Heart left ventricle (tissue), 16 donors: ENCODE results near the gene RNF186. TPM values are rescaled to one million over a fixed set of nuclear protein-coding genes. Genes with fewer than 3 reads are reported as not detected.

Experiments used
- ATAC-seq, 4 donors: fragments of 200-7000 bp; cut with Tn5 transposase; one replicate each; pipeline ENCODE4 v1.9.1; 2020 to 2022; ENCODE audit warnings: moderate library complexity in 4 of 4, mild to moderate bottlenecking in 3 of 4, moderate number of reproducible peaks in 1 of 4
- DNase-seq, 5 donors: peaks; one replicate each; pipeline ENCODE4 v3.0.0-alpha.2; 2020
- H3K27ac ChIP-seq, 12 donors: fragments of 200-600 bp; sonication (generic) in 4 of 12; one replicate each; pipeline versions ENCODE4 v1.5.0 to v1.8.0; 2016 to 2022; ENCODE audit warnings: mild to moderate bottlenecking in 2 of 12
- H3K27me3 ChIP-seq, 9 donors: fragments of 200-600 bp; sonication (generic) in 2 of 9; one replicate each; pipeline versions ENCODE4 v1.5.1 to v1.8.0; 2016 to 2022; ENCODE audit warnings: mild to moderate bottlenecking in 3 of 9
- H3K36me3 ChIP-seq, 9 donors: fragments of 200-600 bp; sonication (generic) in 2 of 9; one replicate each; pipeline versions ENCODE4 v1.5.0 to v1.8.0; 2018 to 2022; ENCODE audit warnings: mild to moderate bottlenecking in 2 of 9
- H3K4me1 ChIP-seq, 12 donors: fragments of 200-600 bp; sonication (generic) in 4 of 12; one replicate each; pipeline versions ENCODE4 v1.5.0 to v1.8.0; 2016 to 2022; ENCODE audit warnings: mild to moderate bottlenecking in 3 of 12
- H3K4me3 ChIP-seq, 12 donors: fragments of 200-600 bp; sonication (generic) in 4 of 12; one replicate each; pipeline versions ENCODE4 v1.5.0 to v1.8.0; 2017 to 2022; ENCODE audit warnings: mild to moderate bottlenecking in 9 of 12, moderate library complexity in 4 of 12
- H3K9me3 ChIP-seq, 12 donors: fragments of 200-600 bp; sonication (generic) in 4 of 12; one replicate each; pipeline versions ENCODE4 v1.5.0 to v1.8.0; 2016 to 2022; ENCODE audit warnings: mild to moderate bottlenecking in 1 of 12
- CTCF ChIP-seq, 12 donors: fragments of 200-600 bp; sonication (generic) in 4 of 12; IDR thresholded peaks; one replicate each; pipeline versions ENCODE4 v1.5.0 to v1.8.0; 2018 to 2022; ENCODE audit warnings: antibody characterized with exemption in 12 of 12, mild to moderate bottlenecking in 5 of 12
- POLR2A ChIP-seq, 2 donors: fragments of 450-650 bp; IDR thresholded peaks; one replicate each; pipeline ENCODE4 v1.6.1; 2017; ENCODE audit warnings: antibody characterized with exemption in 2 of 2, mild to moderate bottlenecking in 2 of 2, moderate library complexity in 2 of 2
- WGBS, 4 donors: extraction: QIAGEN DNeasy Blood & Tissue Kit in 2 of 4; methylation state at CpG; one replicate each; pipeline versions ENCODE4 v1.1.5 to v1.1.7; 2013 to 2018; 5-methylcytosine and 5-hydroxymethylcytosine counted together
- intact Hi-C, 10 donors: fragments of 100-400 bp; cut with DNase I; formaldehyde crosslinking; loops; one replicate each; pipeline versions ENCODE4 v1.11.1 to v1.14.2; 2022
- polyA plus RNA-seq, 2 donors: library from polyadenylated mRNA; stranded (reverse); fragments of 200-250 nt; gene quantifications; one replicate each; pipeline ENCODE4 v1.2.3, GENCODE V29; 2013
- total RNA-seq, 9 donors: library from RNA; depleted of rRNA in 2 of 9; stranded (reverse); fragments of >200 nt in 2 of 9; fragmentation: NEBNext Ultra II Directional in 3 of 9; extraction: Animal tissue kit (Norgen Biotek cat#: 25700) in 3 of 9; gene quantifications; one replicate each; pipeline versions ENCODE4 v1.1.0 to v1.2.4, GENCODE V29; 2016 to 2023
- donor health status: ischemic (EF 13 %, LVEDD 7.1; RV severe dilation, severe dysfunction).
- donor health status: healthy with polysubstance abuse.
- donor health status: DM: no; HTN: yes; CAD: no.
- donor health status: DM: no; HTN: no; CAD: no.
- donor health status: ischemic (EF 25% LVEDD 6.9; RV normal size, moderate dysfunction).
- donor health status: ischemic (EF 25% LVEDD 5.7; RV mildly dilated, moderate dysfunction).
- donor health status: healthy.
- donor health status: DM: yes; HTN: yes; CAD: no.
- donor health status: ischemic (EF 35%, LVEDD 5.7; RV mildly dilated, moderate dysfunction).
- donor health status: nonischemic (EF 11% LVEDD 7.7; RV severe dilation, severe dysfunction).
- donor health status: DM: yes; HTN: yes; CAD: no.
- donor health status: PGD.
- donor health status: ischemic (EF 29% LVEDD 5.4; RV normal size, mild dysfunction).
- donor health status: nonischemic (EF 23%, LVEDD 6.1; RV moderate dilation, normal function).

RNF186 gene
- total and polyA plus RNA-seq, 11 donors = not detected

DNA sequence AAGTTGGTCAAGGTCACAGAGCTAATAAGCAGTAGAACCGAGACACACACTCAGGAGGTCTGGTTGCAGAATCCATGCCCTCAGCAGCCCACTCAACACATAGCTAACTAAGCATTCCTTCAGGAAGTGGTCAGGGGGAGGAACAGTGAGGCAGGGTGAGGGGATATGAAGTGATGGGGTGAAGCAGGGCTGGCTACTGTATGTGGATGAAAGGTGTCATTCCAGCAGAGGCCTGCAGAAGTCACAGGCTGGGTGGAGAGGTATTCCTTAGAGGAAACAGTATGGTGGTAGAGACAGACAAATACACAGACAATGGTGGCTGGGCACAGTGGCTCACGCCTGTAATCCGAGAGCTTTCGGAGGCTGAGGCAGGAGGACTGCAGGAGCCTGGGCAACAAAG is 29.4 kb downstream of the RNF186 start:
- Histone ChIP-seq H3K4me1 (peaks cover 0 to 3% (median 0%) of the 10 kb centered on the region in 12 donors), H3K27ac (no peak overlapping the region), H3K36me3 (peaks cover 0 to 44% (median 16%) of the 10 kb centered on the region in 9 donors), H3K27me3 (no peaks in the 10 kb centered on the region), H3K9me3 (no peaks in the 10 kb centered on the region), H3K4me3 (no peak overlapping the region)
- DNase-seq (no peak), ATAC-seq (no peak)
- intact Hi-C loops = no loop called here
- 70 to 72% (median 71%) methylated on average over 4 of the region's 4 CpGs for WGBS, 4 donors
- TF ChIP-seq CTCF (IDR thresholded peaks at IDR 0.05) (no peak), POLR2A (IDR thresholded peaks at IDR 0.05) (no peak)

DNA sequence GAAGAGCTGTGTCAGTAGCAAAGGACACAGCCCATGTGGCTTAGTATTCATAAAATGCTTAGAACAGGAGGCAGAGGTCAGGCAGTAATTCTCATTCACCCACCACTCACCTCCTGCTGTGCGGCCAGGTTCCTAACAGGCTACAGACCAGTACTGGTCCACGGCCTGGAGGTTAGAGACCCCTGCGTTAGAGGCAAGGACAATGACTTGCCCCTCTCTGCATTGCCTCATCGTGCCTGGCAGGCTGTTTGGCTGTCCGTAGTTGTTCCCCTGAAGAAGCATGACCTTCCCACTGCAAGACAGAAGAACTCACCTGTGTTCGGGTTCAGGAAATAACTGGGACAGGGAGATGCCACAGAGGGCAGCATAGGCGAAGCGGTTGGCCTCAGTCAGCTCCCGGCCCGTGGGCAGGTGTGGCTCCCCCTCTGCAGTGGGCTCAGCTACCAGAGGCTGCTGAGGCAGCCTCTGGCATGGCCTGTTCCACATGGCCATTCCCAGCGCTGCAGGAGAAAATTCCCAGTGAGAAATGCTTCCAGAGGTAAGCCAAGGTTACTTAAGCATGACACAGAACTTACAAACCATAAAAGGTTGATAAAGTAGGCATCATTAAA is 34.7 kb downstream of the RNF186 start:
- H3K36me3 ChIP-seq = peaks cover 0 to 63% (median 28%) of the 10 kb centered on the region in 9 donors
- no peak for ATAC-seq
- TF ChIP-seq CTCF (IDR thresholded peaks at IDR 0.05) = no peak
- no peak for TF ChIP-seq POLR2A (IDR thresholded peaks at IDR 0.05)
- H3K4me1 ChIP-seq = no peaks in the 10 kb centered on the region
- H3K9me3 ChIP-seq = no peaks in the 10 kb centered on the region
- no peak overlapping the region for H3K27ac ChIP-seq
- intact Hi-C loops = no loop called here
- no peak overlapping the region for H3K4me3 ChIP-seq
- no peaks in the 10 kb centered on the region for H3K27me3 ChIP-seq
- no peak for DNase-seq
- 87 to 94% (median 90%) methylated on average over 8 to 11 of the region's 11 CpGs for WGBS, 4 donors

DNA sequence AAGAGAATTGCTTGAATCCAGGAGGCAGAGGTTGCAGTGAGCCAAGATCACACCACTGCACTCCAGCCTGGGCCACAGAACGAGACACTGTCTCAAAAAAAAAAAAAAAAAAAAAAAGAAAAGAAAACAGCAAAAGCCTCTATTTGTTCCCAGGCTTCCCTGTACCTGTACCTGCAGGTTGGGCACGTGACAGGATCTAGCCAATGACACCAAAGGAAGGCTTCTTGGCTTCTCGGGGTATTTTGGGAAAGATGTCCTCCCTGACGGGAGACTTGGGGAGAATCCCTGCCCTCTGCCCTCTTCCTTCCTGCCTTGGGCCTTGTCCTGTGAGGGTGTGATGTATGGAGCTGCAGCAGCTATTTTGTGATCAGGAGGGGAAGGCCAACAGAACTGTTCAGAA is 38.1 kb downstream of the RNF186 start:
- H3K27ac ChIP-seq = no peak overlapping the region
- H3K4me1 ChIP-seq = no peaks in the 10 kb centered on the region
- intact Hi-C loops = no loop called here
- H3K36me3 ChIP-seq = peaks cover 0 to 60% (median 30%) of the 10 kb centered on the region in 9 donors
- H3K4me3 ChIP-seq = no peak overlapping the region
- TF ChIP-seq POLR2A (IDR thresholded peaks at IDR 0.05) (no peak), CTCF (IDR thresholded peaks at IDR 0.05) (no peak)
- 91 to 99% (median 95%) methylated on average over 4 of the region's 4 CpGs for WGBS, 4 donors
- no peak for ATAC-seq
- no peaks in the 10 kb centered on the region for H3K27me3 ChIP-seq
- no peaks in the 10 kb centered on the region for H3K9me3 ChIP-seq
- no peak for DNase-seq

GRCh38 chr1:19776287-19776686 is 38.8 kb downstream of the RNF186 start:
- no peak for TF ChIP-seq CTCF (IDR thresholded peaks at IDR 0.05)
- no peak for TF ChIP-seq POLR2A (IDR thresholded peaks at IDR 0.05)
- DNase-seq (no peak), ATAC-seq (no peak)
- intact Hi-C loops = no loop called here
- H3K27me3 ChIP-seq = no peaks in the 10 kb centered on the region
- H3K27ac ChIP-seq = no peak overlapping the region
- no peaks in the 10 kb centered on the region for H3K4me1 ChIP-seq
- WGBS, 4 donors = 91 to 98% (median 94%) methylated on average over 4 to 5 of the region's 5 CpGs
- no peak overlapping the region for H3K4me3 ChIP-seq
- H3K36me3 ChIP-seq = peaks cover 0 to 65% (median 30%) of the 10 kb centered on the region in 9 donors
- no peaks in the 10 kb centered on the region for H3K9me3 ChIP-seq
